ENCODE measurements around the gene HRCT1. TPM values are rescaled to one million over a fixed set of nuclear protein-coding genes. Genes with fewer than 3 reads are reported as not detected.

HRCT1 gene
- total RNA-seq, 2 donors from 2014 or later: not detected

- no peak overlapping the region for H3K27ac Mint-ChIP-seq
- DNase-seq: no peak
- no peaks in the 10 kb centered on the region for H3K36me3 Mint-ChIP-seq (ENCODE audit: low read depth)
- H3K27me3 Mint-ChIP-seq (ENCODE audit: insufficient read depth): peaks cover 6% of the 10 kb centered on the region
- no peaks in the 10 kb centered on the region for H3K36me3 ChIP-seq (ENCODE audit: control insufficient read depth, insufficient read depth, low read length)
- H3K4me1 ChIP-seq (ENCODE audit: control insufficient read depth, insufficient read depth, low read length): no peaks in the 10 kb centered on the region
- H3K4me3 Mint-ChIP-seq: no peak overlapping the region
- TF ChIP-seq CTCF (conservative IDR thresholded peaks at IDR 0.05): no peak
- WGBS, 2 experiments (ENCODE audit: insufficient coverage in 1 of 2, insufficient read length in 1 of 2): 78 to 89% methylated on average over 7 to 9 of the region's 9 CpGs
- H3K9me3 ChIP-seq (ENCODE audit: control insufficient read depth, low read length): no peaks in the 10 kb centered on the region
- H3K9me3 Mint-ChIP-seq: no peaks in the 10 kb centered on the region
- H3K27ac ChIP-seq (ENCODE audit: low read depth, low read length): no peak overlapping the region
- peaks cover 11% of the 10 kb centered on the region for H3K27me3 ChIP-seq (ENCODE audit: control insufficient read depth, insufficient read depth, low read length, poor library complexity, severe bottlenecking)
- H3K4me1 Mint-ChIP-seq: no peaks in the 10 kb centered on the region
- H3K9ac ChIP-seq (ENCODE audit: extremely low read depth, low read length, poor library complexity, severe bottlenecking): no peak overlapping the region
- H3K4me3 ChIP-seq (ENCODE audit: low read length): no peak overlapping the region
These were observed 18.1 kb downstream of the HRCT1 start for GRCh38 chr9:35923927-35924763.

GRCh38 chr9:35928591-35929452 lies 22.8 kb downstream of the HRCT1 start:
- H3K9me3 ChIP-seq (ENCODE audit: control insufficient read depth, low read length): no peaks in the 10 kb centered on the region
- H3K36me3 Mint-ChIP-seq (ENCODE audit: low read depth): no peaks in the 10 kb centered on the region
- peaks cover 27% of the 10 kb centered on the region for H3K27me3 ChIP-seq (ENCODE audit: control insufficient read depth, insufficient read depth, low read length, poor library complexity, severe bottlenecking)
- H3K27me3 Mint-ChIP-seq (ENCODE audit: insufficient read depth): peaks cover 28% of the 10 kb centered on the region
- H3K27ac Mint-ChIP-seq: no peak overlapping the region
- H3K4me3 Mint-ChIP-seq: no peak overlapping the region
- no peak overlapping the region for H3K9ac ChIP-seq (ENCODE audit: extremely low read depth, low read length, poor library complexity, severe bottlenecking)
- H3K9me3 Mint-ChIP-seq: no peaks in the 10 kb centered on the region
- H3K4me1 ChIP-seq (ENCODE audit: control insufficient read depth, insufficient read depth, low read length): no peaks in the 10 kb centered on the region
- TF ChIP-seq CTCF (conservative IDR thresholded peaks at IDR 0.05): no peak
- DNase-seq: no peak
- no peak overlapping the region for H3K27ac ChIP-seq (ENCODE audit: low read depth, low read length)
- 86 to 93% methylated on average over 6 to 9 of the region's 9 CpGs for WGBS, 2 experiments (ENCODE audit: insufficient coverage in 1 of 2, insufficient read length in 1 of 2)
- no peaks in the 10 kb centered on the region for H3K4me1 Mint-ChIP-seq
- no peak overlapping the region for H3K4me3 ChIP-seq (ENCODE audit: low read length)
- H3K36me3 ChIP-seq (ENCODE audit: control insufficient read depth, insufficient read depth, low read length): no peaks in the 10 kb centered on the region

- no peaks in the 10 kb centered on the region for H3K4me1 Mint-ChIP-seq
- WGBS, 2 experiments (ENCODE audit: insufficient coverage in 1 of 2, insufficient read length in 1 of 2): 76 to 92% methylated on average over 3 to 6 of the region's 6 CpGs
- H3K9ac ChIP-seq (ENCODE audit: extremely low read depth, low read length, poor library complexity, severe bottlenecking): no peak overlapping the region
These were observed 23.4 kb downstream of the HRCT1 start for GRCh38 chr9:35929453-35929718.

More at GRCh38 chr9:35929453-35929718, 23.4 kb downstream of the HRCT1 start:
- H3K9me3 Mint-ChIP-seq: no peaks in the 10 kb centered on the region
- Histone ChIP-seq H3K4me1 (ENCODE audit: control insufficient read depth, insufficient read depth, low read length) (no peaks in the 10 kb centered on the region), H3K9me3 (ENCODE audit: control insufficient read depth, low read length) (no peaks in the 10 kb centered on the region), H3K27ac (ENCODE audit: low read depth, low read length) (no peak overlapping the region), H3K4me3 (ENCODE audit: low read length) (no peak overlapping the region), H3K27me3 (ENCODE audit: control insufficient read depth, insufficient read depth, low read length, poor library complexity, severe bottlenecking) (peaks cover 27% of the 10 kb centered on the region), H3K36me3 (ENCODE audit: control insufficient read depth, insufficient read depth, low read length) (no peaks in the 10 kb centered on the region)
- H3K27me3 Mint-ChIP-seq (ENCODE audit: insufficient read depth): peaks cover 28% of the 10 kb centered on the region
- H3K4me3 Mint-ChIP-seq: no peak overlapping the region
- H3K27ac Mint-ChIP-seq: no peak overlapping the region
- TF ChIP-seq CTCF (conservative IDR thresholded peaks at IDR 0.05): no peak
- DNase-seq: no peak
- no peaks in the 10 kb centered on the region for H3K36me3 Mint-ChIP-seq (ENCODE audit: low read depth)
